Kidney epithelial cell (primary cell): ENCODE data around the gene TRIM22. TPM values are rescaled to one million over a fixed set of nuclear protein-coding genes. Genes with fewer than 3 reads are reported as not detected.
"Not testable (repeated sequence)": the region's sequence is repeated elsewhere in the genome, so short reads cannot be mapped to it uniquely, and the experiment has no call there.

Experiments
- DNase-seq: peaks from one replicate; pipeline ENCODE4 v3.0.0-alpha.2; 2010; ENCODE audit warnings: low read depth
- H3K27me3 ChIP-seq: 2 replicates; pipeline ENCODE4 v1.6.0; 2011; ENCODE audit warnings: low read length; ENCODE audit not compliant: control insufficient read depth, insufficient read depth
- H3K36me3 ChIP-seq: 2 replicates; pipeline ENCODE4 v1.5.1; 2011; ENCODE audit warnings: low read length; ENCODE audit not compliant: control insufficient read depth, insufficient read depth
- H3K4me3 ChIP-seq: 2 replicates; pipeline ENCODE4 v1.5.1; 2011; ENCODE audit warnings: low read depth, mild to moderate bottlenecking, control low read depth, low read length
- total RNA-seq: library from RNA; depleted of rRNA; stranded (reverse); fragments of >200 nt; gene quantifications from 2 replicates; pipeline ENCODE4 v1.2.3, GENCODE V29; 2015
- TF ChIP-seq, protein P1 (sequence below): IDR thresholded peaks from 2 replicates; pipeline ENCODE4 v1.5.1; 2011; ENCODE audit warnings: mild to moderate bottlenecking, moderate library complexity, low read length, control low read depth, inconsistent platforms; ENCODE audit not compliant: insufficient read depth, poor library complexity, severe bottlenecking

Gene TRIM22
- total RNA-seq, result 18.0 and 23.4 TPM in 2 replicates

GRCh38 chr11:5689551-5689983, at the start of gene TRIM22:
Gene TRIM22, plus strand, starts transcription at chr11:5689790. Its CDS starts 6,443 bp downstream, at chr11:5696233.
- Histone ChIP-seq H3K4me3 (peak within 1 kb of the TSS; percentile 24), H3K36me3 (no peaks in the 10 kb centered on the region), H3K27me3 (no peaks in the 10 kb centered on the region)
- DNase-seq, result peak; percentile 32
- TF ChIP-seq, protein P1, sequence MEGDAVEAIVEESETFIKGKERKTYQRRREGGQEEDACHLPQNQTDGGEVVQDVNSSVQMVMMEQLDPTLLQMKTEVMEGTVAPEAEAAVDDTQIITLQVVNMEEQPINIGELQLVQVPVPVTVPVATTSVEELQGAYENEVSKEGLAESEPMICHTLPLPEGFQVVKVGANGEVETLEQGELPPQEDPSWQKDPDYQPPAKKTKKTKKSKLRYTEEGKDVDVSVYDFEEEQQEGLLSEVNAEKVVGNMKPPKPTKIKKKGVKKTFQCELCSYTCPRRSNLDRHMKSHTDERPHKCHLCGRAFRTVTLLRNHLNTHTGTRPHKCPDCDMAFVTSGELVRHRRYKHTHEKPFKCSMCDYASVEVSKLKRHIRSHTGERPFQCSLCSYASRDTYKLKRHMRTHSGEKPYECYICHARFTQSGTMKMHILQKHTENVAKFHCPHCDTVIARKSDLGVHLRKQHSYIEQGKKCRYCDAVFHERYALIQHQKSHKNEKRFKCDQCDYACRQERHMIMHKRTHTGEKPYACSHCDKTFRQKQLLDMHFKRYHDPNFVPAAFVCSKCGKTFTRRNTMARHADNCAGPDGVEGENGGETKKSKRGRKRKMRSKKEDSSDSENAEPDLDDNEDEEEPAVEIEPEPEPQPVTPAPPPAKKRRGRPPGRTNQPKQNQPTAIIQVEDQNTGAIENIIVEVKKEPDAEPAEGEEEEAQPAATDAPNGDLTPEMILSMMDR, result no peak

- H3K4me3 ChIP-seq, result no peak overlapping the region
- DNase-seq, result no peak
- H3K36me3 ChIP-seq, result no peaks in the 10 kb centered on the region
- H3K27me3 ChIP-seq, result no peaks in the 10 kb centered on the region
- TF ChIP-seq, protein P1, result no peak
These were observed 49.6 kb upstream of the TRIM22 start for GRCh38 chr11:5639953-5640352.

DNA sequence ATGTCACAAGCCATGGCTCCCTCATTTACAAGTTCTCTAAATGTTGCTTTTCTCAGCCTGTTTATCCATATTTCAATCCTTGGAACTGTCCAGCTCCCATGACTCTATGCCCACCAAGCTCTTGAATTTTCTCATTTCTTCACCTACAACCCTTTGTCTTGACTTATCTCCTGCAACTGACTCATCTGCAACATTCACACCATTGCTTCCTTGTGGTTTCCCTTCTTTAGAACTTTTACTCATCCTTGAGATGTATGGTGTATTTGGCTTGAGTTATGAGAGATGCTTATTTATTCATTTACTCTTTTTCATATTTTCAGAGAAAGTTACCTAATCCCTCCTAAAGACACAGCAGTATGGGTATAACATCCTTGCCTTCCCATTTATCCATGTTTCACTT, 46.0 kb upstream of the TRIM22 start:
- H3K36me3 ChIP-seq, result no peaks in the 10 kb centered on the region
- no peak for DNase-seq
- no peak overlapping the region for H3K4me3 ChIP-seq
- TF ChIP-seq, protein P1, result no peak
- H3K27me3 ChIP-seq, result no peaks in the 10 kb centered on the region

- Histone ChIP-seq H3K27me3 (no peaks in the 10 kb centered on the region), H3K4me3 (no peak overlapping the region), H3K36me3 (no peaks in the 10 kb centered on the region)
- TF ChIP-seq, protein P1, result no peak
- no peak for DNase-seq
These were observed 43.5 kb upstream of the TRIM22 start for GRCh38 chr11:5646139-5646538.

- TF ChIP-seq, protein P1, result no peak
- Histone ChIP-seq H3K4me3 (no peak overlapping the region), H3K36me3 (no peaks in the 10 kb centered on the region), H3K27me3 (no peaks in the 10 kb centered on the region)
- no peak for DNase-seq
These were observed 34.1 kb upstream of the TRIM22 start for GRCh38 chr11:5655474-5655873.

DNA sequence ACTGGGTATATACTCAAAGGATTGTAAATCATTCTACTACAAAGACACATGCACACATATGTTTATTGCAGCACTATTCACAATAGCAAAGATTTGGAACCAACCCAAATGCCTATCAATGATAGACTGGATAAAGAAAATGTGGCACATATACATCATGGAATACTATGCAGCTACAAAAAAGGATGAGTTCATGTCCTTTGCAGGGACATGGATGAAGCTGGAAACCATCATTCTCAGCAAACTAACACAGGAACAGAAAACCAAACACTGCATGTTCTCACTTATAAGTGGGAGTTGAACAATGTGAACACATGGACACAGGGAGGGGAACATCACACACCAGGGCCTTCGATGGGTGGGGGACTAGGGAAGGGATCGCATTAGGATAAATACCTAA, 32.6 kb upstream of the TRIM22 start:
- not testable (repeated sequence) for H3K36me3 ChIP-seq, H3K27me3 ChIP-seq, H3K4me3 ChIP-seq, DNase-seq
